ELR (cell line): ENCODE measurements around the gene TBCD.
"Not testable (repeated sequence)": the region's sequence is repeated elsewhere in the genome, so short reads cannot be mapped to it uniquely, and the experiment has no call there.

Source experiments
- DNase-seq: peaks from one replicate; pipeline ENCODE4 v3.0.0-alpha.2; 2015; ENCODE audit warnings: low read depth

Gene TBCD

DNA sequence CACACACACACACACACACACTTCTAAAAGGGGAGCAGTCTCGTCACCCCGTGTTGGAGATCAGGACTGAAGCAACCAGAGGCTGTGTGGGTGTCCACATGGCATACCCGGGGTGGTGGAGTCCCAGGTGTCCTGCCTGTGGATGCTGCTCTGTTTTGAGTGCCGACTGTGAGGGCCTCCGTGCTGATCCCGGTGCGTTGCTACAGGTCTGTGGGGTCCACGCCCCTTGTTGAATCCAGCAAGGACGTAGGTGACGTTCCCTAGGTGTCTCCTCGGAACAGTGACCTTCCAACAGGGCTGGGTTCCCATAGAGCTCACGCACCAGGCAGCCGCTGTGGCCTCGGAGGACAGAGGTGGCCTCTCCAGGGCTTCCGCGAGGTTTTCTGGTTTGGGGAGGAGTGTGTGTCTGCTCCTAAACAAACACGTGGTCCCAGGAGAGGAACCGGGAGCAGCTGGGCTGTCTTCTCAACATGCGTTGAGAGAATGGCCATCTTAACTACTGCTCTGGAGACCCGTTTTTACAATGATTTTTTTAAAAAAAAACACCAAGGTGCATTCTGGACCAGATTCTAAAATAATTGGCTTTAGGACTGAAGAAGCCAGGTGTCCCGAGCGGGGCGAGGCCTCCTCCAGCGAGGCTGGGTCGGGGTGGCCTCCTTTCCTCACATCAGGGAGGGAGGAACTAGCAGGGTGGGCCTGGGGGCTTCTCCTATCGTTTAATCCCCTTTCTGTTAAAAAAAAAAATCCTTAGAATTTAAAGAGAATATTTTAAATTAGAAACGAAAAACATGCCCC lies 188.6 kb downstream of the TBCD start:
- DNase-seq: no peak

DNA sequence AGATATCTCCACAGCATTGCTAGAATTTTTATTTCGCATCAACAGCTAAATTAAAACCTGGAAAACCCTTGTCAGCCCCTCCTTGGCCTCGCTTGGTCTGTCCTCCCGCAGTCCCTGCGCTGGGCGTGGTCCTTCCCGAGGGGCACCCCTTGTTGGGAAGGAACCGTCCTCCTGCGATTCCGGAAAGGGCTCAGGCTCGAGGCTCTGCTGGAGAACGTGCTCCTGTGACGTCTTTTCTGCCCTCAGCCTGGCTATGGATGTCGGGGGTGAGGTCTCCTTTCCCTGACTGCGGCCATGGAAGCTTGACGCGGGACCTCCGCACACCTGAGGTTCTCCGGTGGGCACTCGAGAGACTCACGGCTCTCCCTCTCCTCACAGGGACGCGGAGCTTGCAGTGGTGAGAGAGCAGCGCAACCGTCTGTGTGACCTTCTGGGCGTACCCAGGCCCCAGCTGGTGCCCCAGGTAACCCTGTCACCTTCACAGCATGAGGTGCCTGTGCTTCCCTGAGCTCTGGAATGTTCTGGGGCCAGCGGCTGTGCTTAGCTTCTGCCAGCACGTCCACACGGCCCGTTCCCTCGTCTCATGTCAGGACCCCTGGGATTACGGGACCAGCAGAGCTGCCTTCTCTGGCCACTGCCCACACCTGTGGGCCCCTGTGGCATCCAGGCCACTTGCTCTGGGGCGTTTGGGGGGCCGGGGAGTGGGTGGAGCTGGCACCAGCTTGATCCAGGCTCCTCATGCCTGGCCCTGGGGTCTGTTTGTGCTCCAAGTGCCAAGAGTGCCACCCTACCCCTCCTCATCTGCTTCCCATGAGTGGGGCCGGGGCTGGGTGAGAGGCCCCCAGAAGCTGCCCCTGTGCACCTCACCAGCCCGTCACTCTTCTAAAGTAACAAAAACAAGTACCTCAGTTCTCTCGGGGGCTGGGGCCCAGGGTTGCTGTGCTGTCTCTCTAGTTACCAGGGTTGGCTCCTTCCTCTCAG lies 189.4 kb downstream of the TBCD start:
- DNase-seq: no peak

- no peak for DNase-seq
Observed at GRCh38 chr17:82942166-82943130, 190.6 kb downstream of the TBCD start.

DNA sequence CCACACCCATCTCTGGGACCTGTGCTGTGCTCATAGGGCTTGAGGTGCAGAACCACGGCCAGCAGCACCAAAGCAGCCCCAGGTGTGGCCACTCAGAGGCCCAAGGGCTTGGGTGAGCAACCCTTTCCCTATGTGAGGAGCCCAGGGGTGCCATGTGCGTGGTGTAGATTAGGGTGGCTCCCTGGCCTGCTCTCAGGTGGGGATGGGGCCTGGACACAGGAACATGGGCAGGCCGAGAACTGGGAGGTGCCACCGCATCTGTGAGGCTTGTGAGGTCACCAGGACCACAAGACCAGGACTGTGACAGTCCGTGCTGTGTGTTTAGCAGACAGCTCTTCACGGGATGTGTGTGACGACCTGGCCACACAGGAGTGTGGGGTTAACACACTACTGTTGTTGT lies 191.5 kb downstream of the TBCD start:
- no peak for DNase-seq

DNA sequence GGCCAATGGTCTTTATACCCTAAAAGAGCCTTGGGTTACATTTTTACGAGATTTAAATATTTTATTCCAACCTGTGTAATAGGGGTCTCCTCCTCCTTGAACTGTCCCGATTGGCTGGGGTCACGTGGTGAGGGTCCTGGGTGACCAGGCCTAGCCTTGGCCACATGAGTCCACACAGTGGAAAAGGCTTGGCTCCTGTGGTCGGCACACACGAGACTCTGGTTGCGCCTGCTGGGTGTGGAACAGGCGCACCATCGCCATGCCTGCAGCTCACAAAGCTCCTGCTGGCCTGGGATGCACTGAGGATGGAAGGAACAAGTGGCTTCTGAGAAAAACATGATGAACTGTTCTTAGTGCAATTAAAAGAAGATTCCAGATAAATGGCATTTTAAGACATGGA lies 191.9 kb downstream of the TBCD start:
- DNase-seq: no peak

DNA sequence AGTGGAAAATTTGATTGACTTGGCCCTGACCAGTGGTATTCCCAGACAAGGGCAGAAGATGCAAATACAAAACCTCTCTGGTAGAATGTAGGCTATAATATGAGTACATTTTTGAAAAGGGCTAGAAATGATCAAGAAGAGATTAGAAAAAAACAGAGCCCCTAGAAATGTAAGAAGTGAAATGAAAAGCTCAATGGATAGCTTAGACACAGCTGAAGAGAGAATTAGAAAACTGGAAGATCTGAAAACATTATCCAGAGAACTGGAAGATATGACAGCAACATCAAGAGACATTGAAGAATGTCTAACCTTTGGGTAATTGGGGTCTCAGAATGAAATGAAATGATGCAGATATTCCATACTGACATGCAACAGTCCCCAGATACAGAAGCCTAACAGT lies 193.1 kb downstream of the TBCD start:
- no peak for DNase-seq

DNA sequence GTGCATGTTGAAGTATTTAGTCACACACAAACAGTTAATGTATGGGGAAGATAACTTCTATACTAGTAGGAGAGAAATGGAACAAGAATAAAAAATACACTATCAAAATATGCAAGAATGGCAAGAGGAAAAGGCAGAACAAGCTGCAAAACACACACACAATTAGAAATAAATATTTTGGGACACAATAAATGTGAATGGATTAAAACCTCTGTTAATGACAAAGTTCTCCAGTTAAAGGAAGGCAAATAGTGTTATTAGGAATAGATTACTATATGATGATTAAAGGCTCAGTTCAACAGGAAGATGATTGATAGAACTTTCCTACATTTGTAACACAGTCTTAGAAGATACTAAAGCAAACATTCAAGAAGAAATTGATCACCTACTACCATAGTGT lies 194.2 kb downstream of the TBCD start:
- DNase-seq: no peak

DNA sequence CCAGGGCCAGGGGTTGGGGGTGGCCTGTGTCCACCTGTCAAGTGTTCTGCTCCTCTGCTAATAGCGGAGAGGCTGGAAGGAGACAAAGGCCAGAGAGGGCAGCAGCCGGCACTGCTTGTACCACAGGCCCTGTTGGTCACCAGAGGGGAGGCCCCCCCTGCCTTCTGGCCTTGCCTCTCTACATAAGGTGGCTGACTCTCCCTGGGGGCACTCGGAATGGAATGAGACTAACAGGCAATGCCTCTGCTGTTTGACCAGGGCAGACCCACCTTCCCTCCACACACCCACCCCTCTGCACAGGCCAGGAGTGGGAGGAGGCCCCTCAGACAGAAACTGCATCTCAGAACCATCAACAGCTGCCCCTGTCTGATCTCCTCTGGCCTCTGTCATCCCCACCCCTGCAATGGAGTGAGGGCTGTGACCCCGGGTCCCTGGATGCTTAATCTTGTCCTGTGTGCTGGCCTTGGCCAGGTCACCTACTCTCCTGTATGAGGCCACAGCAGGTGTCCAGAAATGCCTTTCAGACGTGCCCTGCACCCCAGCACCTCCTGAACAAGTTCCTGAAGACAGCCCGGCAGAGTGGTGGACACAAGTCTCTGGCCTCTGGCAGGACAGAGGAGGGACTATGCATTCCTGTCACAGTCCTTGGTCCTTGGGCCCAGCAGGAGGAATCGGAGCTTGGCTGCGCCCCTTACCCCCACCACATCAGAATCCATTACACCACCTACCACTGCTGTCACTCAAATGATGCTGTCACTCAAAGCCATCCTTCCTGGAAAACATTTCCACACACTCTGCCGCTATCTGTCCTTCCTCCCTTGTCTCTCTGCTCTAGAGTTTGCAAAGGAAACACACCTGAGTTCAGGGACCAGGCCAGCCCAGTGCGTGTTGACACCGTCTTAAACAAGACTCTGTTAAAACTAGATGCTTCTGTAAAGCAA lies 195.5 kb downstream of the TBCD start:
- no peak for DNase-seq

DNA sequence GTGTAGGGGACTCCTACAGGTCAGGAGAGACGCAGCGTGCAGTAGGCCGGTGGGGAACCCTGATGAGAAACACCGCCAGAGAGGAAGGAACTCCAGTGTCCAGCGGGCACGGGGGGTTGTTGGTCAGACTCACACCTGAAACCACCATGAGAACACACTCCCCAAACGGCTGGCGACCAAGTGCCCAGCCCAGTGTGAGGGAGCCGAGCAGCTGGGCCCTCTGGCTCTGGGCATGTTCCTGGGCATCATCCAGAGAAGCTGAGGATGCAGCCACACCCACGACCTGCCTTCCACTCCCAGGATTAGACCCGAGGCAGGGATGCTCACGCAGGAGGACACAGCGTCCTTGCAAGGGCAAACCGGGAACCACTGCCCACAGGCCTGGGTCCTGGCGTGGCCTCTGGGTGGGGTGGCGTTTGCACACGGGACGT lies 196.2 kb downstream of the TBCD start:
- DNase-seq: no peak

DNA sequence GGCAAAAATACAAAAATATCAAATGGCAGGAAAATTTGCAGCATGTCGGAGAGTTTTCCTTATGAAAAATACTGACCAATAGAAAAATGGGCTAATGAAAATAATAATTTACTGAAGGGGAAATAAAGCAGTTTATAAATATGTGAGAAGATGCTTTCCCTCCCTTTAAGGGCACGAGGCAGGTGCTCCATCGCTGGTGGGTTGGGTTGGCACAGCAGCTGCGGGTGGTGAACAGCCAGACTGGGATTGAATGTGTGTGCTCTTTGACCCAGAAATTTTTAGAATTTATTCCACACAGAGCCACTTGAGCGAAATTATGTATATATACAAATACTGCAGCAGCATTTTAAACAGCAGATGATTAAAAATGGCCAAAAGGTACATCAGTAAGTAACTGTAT lies 197.1 kb downstream of the TBCD start:
- DNase-seq: no peak

DNA sequence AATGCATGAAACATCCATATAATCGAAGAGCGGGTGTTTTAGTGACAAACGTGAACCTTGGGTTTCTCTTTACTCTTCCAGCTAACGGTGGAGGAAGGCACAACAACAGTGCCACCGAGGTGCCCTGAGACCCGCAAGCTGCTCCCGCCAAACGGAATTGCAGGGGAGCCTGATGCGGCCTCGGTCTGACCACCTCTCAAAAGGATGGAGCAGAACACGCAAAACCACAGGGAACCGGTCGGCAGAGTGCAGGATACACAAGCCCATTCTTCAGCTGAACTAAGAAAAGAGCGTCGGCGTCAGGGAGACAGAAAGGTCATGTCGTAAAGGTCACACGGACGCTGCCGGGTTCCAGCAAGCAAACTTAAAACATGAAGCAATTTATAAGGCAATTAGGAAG lies 197.5 kb downstream of the TBCD start:
- no peak for DNase-seq

GRCh38 chr17:82949984-82950383 lies 198.1 kb downstream of the TBCD start:
- no peak for DNase-seq

GRCh38 chr17:82950525-82951102 lies 198.7 kb downstream of the TBCD start:
- no peak for DNase-seq

DNA sequence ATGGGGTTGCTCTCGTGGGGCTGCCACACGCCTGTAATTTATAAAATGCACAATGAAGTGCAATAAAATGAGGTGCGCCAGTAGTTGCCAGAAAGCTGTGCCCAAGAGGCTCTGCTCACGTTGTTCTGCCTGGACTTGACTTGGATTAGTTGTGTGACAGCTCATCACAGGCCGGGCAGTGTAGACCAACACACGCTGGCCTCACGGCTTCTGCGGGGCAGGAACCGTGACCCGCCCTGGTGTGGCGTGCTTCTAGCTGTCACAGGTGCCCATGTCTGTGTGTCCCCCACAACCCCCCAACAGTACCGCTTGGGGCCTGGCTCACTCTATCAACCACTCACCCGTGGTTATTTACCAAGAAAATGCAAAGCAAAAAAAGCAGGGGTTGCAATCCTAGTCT lies 200.2 kb downstream of the TBCD start:
- DNase-seq: no peak

DNA sequence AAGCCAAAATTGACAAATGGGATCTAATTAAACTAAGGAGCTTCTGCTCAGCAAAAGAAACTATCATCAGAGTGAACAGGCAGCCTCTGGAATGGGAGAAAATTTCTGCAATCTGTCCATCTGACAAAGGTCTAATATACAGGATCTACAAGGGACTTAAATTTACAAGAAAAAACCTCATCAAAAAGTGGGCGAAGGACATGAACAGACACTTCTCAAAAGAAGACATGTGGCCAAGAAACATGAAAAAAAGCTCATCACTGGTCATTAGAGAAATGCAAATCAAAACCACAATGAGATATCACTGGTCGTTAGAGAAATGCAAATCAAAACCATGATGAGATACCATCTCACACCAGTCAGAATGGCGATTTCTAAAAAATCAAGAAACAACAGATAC lies 203.2 kb downstream of the TBCD start:
- DNase-seq: not testable (repeated sequence)

- not testable (repeated sequence) for DNase-seq
Observed at GRCh38 chr17:82955627-82956026, 203.8 kb downstream of the TBCD start.

DNA sequence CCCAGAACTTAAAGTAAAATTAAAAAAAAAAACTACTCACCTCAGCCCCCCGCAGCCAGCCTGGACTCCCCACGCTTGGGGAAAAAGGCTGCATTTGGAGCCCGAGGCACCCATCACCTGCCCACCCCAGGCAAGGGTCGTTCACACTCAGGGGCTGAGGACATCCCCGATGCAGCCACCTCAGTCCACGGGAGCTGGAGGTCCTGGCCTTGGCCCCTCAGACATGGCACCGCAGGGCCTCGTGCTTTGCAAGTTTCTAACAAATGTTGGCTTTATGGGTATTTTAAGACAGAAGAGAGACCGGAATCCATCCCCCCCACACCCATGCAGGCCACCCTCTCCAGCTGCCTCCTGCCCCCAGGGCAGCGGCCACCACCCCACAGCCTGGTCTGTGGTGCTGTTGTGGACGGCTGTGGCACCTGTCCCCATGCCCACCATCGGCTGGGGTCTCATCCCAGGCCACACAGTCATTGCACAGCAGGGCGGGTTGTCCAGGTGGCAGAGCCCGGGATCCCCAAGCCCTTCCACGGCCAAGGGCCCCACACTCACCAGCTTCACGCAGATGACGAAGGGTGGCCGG lies 204.4 kb downstream of the TBCD start:
- no peak for DNase-seq

DNA sequence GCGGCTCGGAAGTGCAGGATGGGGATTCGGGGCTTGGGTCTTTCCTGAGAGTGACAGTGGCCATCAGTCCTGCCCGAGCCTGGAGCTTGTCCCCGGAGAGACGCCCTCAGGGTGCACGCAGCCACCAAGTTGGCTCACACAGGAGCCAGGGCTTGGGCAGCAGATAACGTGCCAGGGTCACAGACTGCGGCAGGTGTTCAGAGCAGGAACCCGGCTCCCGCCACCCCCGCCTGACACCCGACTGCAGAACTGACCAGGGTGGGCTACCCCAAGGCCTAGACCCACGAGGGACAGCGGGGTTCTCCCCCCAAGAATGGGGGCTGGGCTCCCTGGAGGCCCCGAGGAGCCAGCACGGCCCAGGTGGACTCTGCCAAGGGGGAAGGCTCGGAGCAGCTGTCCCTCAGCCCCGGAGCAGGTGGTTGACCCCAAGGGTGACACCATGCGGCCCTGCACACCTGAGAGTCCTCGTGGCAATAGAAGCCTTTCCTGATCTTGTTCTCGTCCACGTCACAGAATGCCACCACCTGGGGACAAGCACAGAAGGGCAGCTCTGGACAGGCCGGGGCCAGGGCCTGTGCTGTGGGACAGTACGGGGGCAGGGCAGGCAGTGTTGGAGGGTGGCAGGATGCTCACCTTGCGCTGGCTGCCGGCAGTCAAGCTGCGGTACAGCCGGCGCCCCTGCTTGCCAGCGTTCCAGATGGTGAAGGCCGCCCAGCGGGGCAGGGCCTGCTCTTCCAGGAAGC lies 205.0 kb downstream of the TBCD start:
- no peak for DNase-seq

DNA sequence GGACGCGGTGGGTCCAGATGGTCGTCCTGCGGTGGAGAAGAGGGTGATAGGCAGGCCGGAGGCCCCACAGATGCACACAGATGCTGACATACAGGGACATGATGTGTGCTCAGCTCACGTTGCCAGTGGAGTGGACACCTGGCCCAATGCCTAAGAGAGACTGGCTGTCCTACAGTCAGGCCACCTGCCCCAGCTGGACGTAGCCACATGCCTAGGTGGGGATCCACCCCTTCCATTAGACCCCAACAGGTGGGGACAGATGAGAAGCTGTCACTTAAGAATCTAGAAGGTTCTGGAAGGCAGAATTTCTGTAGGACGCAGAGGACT lies 205.6 kb downstream of the TBCD start:
- no peak for DNase-seq
